NK-92 (cell line): Measurements from ENCODE around the gene GCNT2.
"Not testable (repeated sequence)": the region's sequence is repeated elsewhere in the genome, so short reads cannot be mapped to it uniquely, and the experiment has no call there.

Experiments
- DNase-seq: peaks from one replicate; lab custom pipeline; 2025; ENCODE audit not compliant: unreplicated experiment; lab: John Stamatoyannopoulos, UW

GCNT2 gene

DNA sequence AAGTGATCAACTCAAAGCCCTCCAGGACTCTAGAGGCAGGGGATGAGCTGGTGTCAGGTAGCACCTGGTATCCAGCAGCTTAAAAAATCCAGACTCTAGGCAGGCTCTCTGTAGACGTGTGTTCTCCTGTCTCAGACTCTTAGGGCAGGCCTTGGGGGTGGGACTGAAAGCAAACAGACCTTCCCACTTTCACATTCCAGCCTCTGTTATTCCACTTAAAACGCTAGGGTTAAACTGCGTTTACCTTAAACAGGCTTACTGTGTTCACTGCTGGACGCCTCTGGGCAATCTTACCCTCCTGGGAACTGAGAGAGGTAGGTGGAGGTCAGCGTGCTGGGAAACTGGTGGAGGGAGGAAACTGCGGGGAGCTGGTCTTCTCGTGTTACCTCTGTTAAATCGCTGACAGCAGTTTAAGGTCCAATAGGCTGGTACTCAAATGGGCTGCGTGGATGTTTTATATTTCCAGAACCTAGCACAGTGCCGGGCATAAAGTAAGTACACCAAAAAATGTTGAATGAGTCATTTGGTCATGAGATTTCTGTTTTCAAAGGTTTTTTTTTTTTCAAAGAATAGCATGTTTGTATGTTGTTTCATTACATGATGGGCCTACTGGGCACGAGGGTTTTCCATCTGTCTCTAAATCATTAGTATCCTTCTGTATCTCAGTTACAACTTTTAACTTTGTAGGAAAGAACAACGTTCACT lies at the start of gene GCNT2:
TSS of gene GCNT2 (plus strand) at position 248 of the 705 bp plus-strand sequence. CDS start 7,561 bp downstream, outside the sequence.
- DNase-seq: no peak

- no peak for DNase-seq
Measured at GRCh38 chr6:10472634-10473033, 48.5 kb upstream of the GCNT2 start.

GRCh38 chr6:10478187-10479040 lies 42.7 kb upstream of the GCNT2 start:
- no peak for DNase-seq

DNA sequence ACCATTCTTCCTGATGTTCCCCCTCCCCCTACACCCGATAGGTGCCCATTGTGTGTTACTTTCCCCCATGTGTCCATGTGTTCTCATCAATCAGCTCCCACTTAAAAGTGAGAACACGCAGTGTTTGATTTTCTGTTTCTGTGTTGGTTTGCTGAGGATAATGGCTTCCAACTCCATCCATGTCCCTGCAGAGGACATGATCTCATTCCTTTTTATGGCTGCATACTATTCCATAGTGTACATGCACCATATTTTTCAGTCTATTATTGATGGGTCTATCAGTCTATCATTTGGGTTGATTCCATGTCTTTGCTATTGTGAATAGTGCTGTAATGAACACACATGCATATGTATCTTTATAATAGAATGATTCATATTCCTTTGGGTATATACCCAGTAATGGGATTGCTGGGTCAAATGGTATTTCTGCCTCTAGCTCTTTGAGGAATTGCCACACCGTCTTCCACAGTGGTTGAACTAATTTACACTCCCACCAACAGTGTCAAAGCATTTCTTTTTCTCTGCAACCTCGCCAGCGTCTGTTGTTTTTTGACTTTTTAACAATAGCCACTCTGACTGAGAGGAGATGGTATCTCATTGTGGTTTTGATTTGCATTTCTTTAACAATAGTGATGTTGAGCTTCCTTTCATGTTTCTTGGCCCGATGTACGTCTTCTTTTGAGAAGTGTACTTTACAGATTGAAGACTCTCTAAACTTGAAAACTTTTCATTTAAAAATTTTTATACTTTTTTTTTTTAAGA lies 41.0 kb upstream of the GCNT2 start:
- no peak for DNase-seq

DNA sequence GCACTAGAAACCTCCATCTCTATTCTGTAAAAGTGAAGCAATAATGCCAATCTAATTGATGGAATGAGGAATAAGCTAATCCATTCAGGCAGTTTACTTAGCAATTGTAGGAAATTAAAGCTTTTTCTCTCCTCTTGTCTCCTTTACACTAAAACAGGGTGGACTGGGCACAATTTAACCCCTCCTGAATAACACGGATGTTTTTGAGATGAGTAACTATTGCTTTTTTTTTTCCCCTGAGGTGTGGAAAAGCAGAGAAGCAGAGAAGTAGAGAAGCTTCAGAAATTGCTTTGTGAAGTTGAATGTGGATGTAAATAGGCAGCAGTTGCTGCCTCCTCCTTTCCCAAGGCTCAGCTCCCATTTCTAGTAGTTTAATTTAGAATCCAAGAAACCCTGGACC lies 40.0 kb upstream of the GCNT2 start:
- no peak for DNase-seq

GRCh38 chr6:10482636-10483257 lies 38.4 kb upstream of the GCNT2 start:
- DNase-seq: no peak

DNA sequence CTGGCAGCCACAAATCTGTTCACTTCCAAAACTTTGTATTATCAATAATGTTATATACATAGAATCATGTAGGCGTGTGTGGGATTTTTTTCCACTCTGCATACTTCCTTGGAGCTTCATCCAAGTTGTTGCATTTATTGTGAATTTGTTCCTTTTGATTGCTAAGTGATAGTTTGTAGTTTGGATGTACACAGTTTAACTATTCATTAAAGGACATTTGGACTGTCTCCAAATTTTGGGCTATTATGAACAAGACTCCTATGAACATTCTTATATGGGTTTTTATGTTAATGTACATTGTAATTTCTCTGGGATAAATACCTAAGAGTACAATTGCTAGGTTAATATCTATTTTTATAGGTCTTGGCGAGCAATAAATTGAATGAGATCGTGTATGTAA lies 36.2 kb upstream of the GCNT2 start:
- no peak for DNase-seq

DNA sequence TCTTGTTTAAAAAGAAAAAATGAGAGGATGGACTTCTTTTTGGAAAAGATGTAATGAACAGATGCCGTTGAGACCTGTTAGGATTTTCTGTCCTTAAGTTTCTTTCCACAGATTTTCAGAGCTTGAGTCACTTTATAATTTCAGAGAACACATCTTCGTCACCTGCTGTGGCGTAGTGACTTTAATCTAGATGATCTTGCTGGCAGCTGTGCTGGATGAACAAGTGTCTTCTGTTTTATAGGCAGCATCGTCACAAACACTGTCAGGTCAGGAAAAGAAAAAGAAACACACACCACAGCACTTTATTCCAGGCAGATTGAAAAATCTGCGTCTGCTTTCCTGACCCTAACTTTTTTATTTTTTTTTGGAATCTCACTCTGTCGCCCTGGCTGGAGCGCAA lies 35.7 kb upstream of the GCNT2 start:
- no peak for DNase-seq

- DNase-seq: no peak
Measured at GRCh38 chr6:10486215-10486614, 34.9 kb upstream of the GCNT2 start.

DNA sequence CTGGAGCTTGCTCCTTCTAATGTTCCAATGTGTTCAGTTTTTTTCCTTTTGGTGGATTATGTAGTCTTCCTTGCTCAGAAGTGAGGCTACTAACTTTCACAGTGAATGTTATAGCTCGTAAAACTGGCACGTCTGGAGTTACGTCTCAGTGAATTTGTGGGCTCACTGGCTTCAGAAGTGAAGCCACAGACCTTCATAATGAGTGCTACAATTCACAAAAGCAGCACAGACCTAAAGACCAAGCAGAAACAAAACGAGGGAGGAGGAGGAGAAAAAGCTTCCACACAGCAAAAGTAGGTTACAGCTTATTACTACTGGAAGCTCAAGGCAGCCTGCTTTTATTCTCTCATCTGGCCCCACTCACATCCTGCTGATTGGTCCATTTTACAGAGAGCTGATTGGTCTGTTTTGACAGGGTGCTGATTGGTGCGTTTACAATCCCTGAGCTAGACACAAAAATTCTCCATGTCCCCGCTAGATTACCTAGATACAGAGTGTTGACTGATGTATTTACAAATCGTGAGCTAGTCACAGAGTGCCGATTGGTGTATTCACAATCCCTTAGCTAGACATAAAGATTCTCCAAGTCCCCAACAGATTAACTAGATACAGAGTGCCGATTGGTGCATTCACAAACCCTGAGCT lies 34.1 kb upstream of the GCNT2 start:
- not testable (repeated sequence) for DNase-seq

DNA sequence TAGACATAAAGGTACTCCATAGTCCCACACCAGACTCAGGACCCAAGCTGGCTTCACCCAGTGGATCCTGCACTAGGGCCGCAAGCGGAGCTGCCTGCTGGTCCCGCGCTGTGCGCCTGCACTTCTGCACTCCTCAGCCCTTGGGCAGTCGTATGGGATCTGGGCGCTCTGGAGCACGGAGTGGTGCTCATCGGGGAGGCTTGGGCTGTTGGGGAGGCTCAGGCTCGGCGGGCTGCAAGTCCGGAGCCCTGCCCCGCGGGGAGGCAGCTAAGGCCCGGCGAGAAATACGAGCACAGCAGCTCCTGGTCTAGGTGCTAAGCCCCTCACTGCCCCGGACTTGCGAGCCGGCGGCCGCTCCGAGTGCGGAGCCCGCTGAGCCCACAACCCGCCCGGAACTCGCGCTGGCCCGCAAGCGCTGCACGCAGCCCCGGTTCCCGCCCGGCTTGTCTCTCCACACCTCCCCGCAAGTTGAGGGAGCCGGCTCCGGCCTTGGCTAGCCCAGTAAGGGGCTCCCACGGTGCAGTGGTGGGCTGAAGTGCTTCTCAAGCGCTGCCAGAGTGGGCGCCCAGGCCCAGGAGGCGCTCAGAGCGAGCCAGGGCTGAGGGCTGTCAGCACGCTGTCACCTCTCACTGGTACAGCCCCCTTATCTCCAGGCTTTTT lies 33.4 kb upstream of the GCNT2 start:
- no peak for DNase-seq

- DNase-seq: no peak
Measured at GRCh38 chr6:10491463-10491862, 29.7 kb upstream of the GCNT2 start.

- DNase-seq: not testable (repeated sequence)
Measured at GRCh38 chr6:10491905-10492304, 29.2 kb upstream of the GCNT2 start.

GRCh38 chr6:10495029-10495428 lies 26.1 kb upstream of the GCNT2 start:
- DNase-seq: no peak

DNA sequence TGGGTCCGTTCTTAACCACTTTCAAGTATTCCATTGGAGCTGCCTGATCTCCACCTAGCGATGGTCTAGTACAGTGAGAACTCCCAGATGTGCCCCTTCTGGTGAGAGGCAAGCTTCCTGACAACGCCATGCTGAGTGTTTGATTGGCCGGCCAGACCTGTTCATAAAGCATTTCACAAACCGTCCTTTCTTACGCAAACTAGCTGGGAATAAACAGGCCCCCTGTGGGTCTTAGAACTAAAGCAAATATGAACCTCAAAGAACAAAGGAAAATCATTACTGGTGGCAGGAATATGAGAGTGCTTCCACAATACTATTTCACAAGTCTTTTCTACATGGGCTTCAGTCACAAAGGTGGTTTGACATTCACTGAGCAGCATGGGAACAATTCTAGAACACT lies 15.6 kb upstream of the GCNT2 start:
- no peak for DNase-seq

- DNase-seq: no peak
Measured at GRCh38 chr6:10507298-10507697, 13.9 kb upstream of the GCNT2 start.

DNA sequence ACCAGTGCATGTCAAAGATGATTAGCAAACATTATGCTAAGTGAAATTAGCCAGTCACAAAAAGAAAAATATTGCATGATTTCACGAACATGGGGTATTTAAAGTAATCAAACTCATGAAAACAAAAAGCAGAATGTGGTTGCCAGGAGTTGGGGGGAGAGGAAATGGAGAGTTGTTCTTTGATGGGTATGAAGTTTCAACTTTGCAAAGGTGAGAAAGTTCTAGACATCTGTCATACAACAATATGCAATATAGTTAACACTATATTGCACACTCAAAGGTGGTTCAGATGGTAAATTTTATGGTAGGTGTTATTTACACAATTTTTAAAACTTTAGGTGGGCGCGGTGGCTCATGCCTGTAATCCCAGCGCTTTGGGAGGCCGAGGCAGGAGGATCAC lies 13.4 kb upstream of the GCNT2 start:
- DNase-seq: no peak

- DNase-seq: no peak
Measured at GRCh38 chr6:10510592-10511367, 10.4 kb upstream of the GCNT2 start.

GRCh38 chr6:10511477-10511876 lies 9.7 kb upstream of the GCNT2 start:
- no peak for DNase-seq
